Skeletal muscle satellite cell (primary cell): ENCODE results near the gene ZNF33A. TPM values are rescaled to one million over a fixed set of nuclear protein-coding genes. Genes with fewer than 3 reads are reported as not detected.
"Not testable (repeated sequence)": the region's sequence is repeated elsewhere in the genome, so short reads cannot be mapped to it uniquely, and the experiment has no call there.

Source experiments
- H3K27me3 ChIP-seq: 2 replicates; pipeline ENCODE4 v1.7.0; 2013; ENCODE audit warnings: low read length; ENCODE audit not compliant: control insufficient read depth, insufficient read depth
- H3K36me3 ChIP-seq: 2 replicates; pipeline ENCODE4 v1.7.0; 2013; ENCODE audit warnings: mild to moderate bottlenecking, control low read depth, low read length; ENCODE audit not compliant: insufficient read depth
- H3K4me1 ChIP-seq: 2 replicates; pipeline ENCODE4 v1.7.0; 2013; ENCODE audit warnings: low read length; ENCODE audit not compliant: control insufficient read depth, insufficient read depth
- H3K4me2 ChIP-seq: 2 replicates; pipeline ENCODE4 v1.7.0; 2013; ENCODE audit warnings: mild to moderate bottlenecking, low read length
- H3K4me3 ChIP-seq: 2 replicates; pipeline ENCODE4 v1.7.0; 2013; ENCODE audit warnings: low read length
- H3K9ac ChIP-seq: 2 replicates; pipeline ENCODE4 v1.7.0; 2013; ENCODE audit warnings: mild to moderate bottlenecking, low read depth, low read length, moderate library complexity
- H3K9me3 ChIP-seq: replicated peaks from 2 replicates; pipeline ENCODE4 v1.7.0; 2013; ENCODE audit warnings: mild to moderate bottlenecking, control low read depth, low read length
- total RNA-seq: library from RNA; depleted of rRNA; stranded (reverse); fragments of >200 nt; gene quantifications from 2 replicates; pipeline ENCODE4 v1.2.3, GENCODE V29; 2012; rRNA removed

Gene ZNF33A
- total RNA-seq = 4.6 and 7.4 TPM in 2 replicates

GRCh38 chr10:38010119-38010903, at the start of gene ZNF33A:
TSS of gene ZNF33A (plus strand) at chr10:38010675. CDS start at chr10:38012342, 1,667 bp downstream.
- Histone ChIP-seq H3K9me3 (no peaks in the 10 kb centered on the region), H3K36me3 (peaks cover 3% of the 10 kb centered on the region), H3K9ac (peak within 1 kb of the TSS; percentile 83), H3K4me2 (peak within 1 kb of the TSS; percentile 91), H3K4me1 (no peaks in the 10 kb centered on the region), H3K27me3 (no peaks in the 10 kb centered on the region), H3K4me3 (peak within 1 kb of the TSS; percentile 80)

- no peaks in the 10 kb centered on the region for H3K9me3 ChIP-seq
- H3K36me3 ChIP-seq = peaks cover 18% of the 10 kb centered on the region
- H3K27me3 ChIP-seq = no peaks in the 10 kb centered on the region
- no peak overlapping the region for H3K4me3 ChIP-seq
- H3K9ac ChIP-seq = no peak overlapping the region
- H3K4me1 ChIP-seq = no peaks in the 10 kb centered on the region
- H3K4me2 ChIP-seq = no peak overlapping the region
These were observed 45.5 kb upstream of the ZNF33A start for GRCh38 chr10:37965006-37965405.

GRCh38 chr10:37972396-37972795, 38.1 kb upstream of the ZNF33A start:
- Histone ChIP-seq H3K36me3 (peaks cover 2% of the 10 kb centered on the region), H3K4me2 (no peak overlapping the region), H3K4me3 (no peak overlapping the region), H3K9ac (no peak overlapping the region), H3K4me1 (peaks cover 11% of the 10 kb centered on the region), H3K27me3 (no peaks in the 10 kb centered on the region), H3K9me3 (no peaks in the 10 kb centered on the region)

- peak overlapping the region; percentile 94 for H3K9ac ChIP-seq
- no peaks in the 10 kb centered on the region for H3K27me3 ChIP-seq
- H3K36me3 ChIP-seq = no peaks in the 10 kb centered on the region
- H3K4me1 ChIP-seq = peaks cover 11% of the 10 kb centered on the region
- peak overlapping the region; percentile 78 for H3K4me3 ChIP-seq
- H3K9me3 ChIP-seq = no peaks in the 10 kb centered on the region
- H3K4me2 ChIP-seq = peak overlapping the region; percentile 89
These were observed 35.0 kb upstream of the ZNF33A start for GRCh38 chr10:37975401-37975991.

- Histone ChIP-seq H3K4me1 (peaks cover 11% of the 10 kb centered on the region), H3K4me3 (peak within 1 kb of the TSS; percentile 78), H3K27me3 (no peaks in the 10 kb centered on the region), H3K4me2 (peak within 1 kb of the TSS; percentile 89), H3K9me3 (no peaks in the 10 kb centered on the region), H3K9ac (peak within 1 kb of the TSS; percentile 94), H3K36me3 (no peaks in the 10 kb centered on the region)
These were observed 34.2 kb upstream of the ZNF33A start, which contains the start of gene ZNF25 for GRCh38 chr10:37976091-37976879. TSS of gene ZNF25 (minus strand) at chr10:37976647. CDS start at chr10:37971722, 4,925 bp downstream.

GRCh38 chr10:37976880-37977203, 33.6 kb upstream of the ZNF33A start:
- Histone ChIP-seq H3K9me3 (no peaks in the 10 kb centered on the region), H3K36me3 (no peaks in the 10 kb centered on the region), H3K4me2 (peak overlapping the region; percentile 89), H3K27me3 (no peaks in the 10 kb centered on the region), H3K4me3 (peak overlapping the region; percentile 78), H3K4me1 (peaks cover 11% of the 10 kb centered on the region), H3K9ac (peak overlapping the region; percentile 57)

GRCh38 chr10:37991655-37992054, 18.8 kb upstream of the ZNF33A start:
- no peaks in the 10 kb centered on the region for H3K36me3 ChIP-seq
- no peaks in the 10 kb centered on the region for H3K9me3 ChIP-seq
- H3K9ac ChIP-seq = no peak overlapping the region
- no peaks in the 10 kb centered on the region for H3K4me1 ChIP-seq
- H3K4me2 ChIP-seq = no peak overlapping the region
- no peak overlapping the region for H3K4me3 ChIP-seq
- H3K27me3 ChIP-seq = no peaks in the 10 kb centered on the region

- Histone ChIP-seq H3K36me3 (no peaks in the 10 kb centered on the region), H3K9me3 (no peaks in the 10 kb centered on the region), H3K4me1 (no peaks in the 10 kb centered on the region), H3K27me3 (no peaks in the 10 kb centered on the region), H3K4me2 (no peak overlapping the region), H3K4me3 (no peak overlapping the region), H3K9ac (no peak overlapping the region)
These were observed 18.4 kb upstream of the ZNF33A start for GRCh38 chr10:37992083-37992482.

GRCh38 chr10:37998920-37999319, 11.6 kb upstream of the ZNF33A start:
- not testable (repeated sequence) for H3K4me2 ChIP-seq, H3K9ac ChIP-seq, H3K27me3 ChIP-seq, H3K36me3 ChIP-seq, H3K9me3 ChIP-seq, H3K4me3 ChIP-seq, H3K4me1 ChIP-seq

GRCh38 chr10:38000474-38000873, 10.0 kb upstream of the ZNF33A start:
- H3K27me3 ChIP-seq, H3K4me2 ChIP-seq, H3K9ac ChIP-seq, H3K4me1 ChIP-seq, H3K36me3 ChIP-seq, H3K9me3 ChIP-seq, H3K4me3 ChIP-seq: not testable (repeated sequence)

- Histone ChIP-seq H3K4me2 (no peak overlapping the region), H3K27me3 (no peaks in the 10 kb centered on the region), H3K4me1 (no peaks in the 10 kb centered on the region), H3K9me3 (no peaks in the 10 kb centered on the region), H3K36me3 (no peaks in the 10 kb centered on the region), H3K4me3 (no peak overlapping the region), H3K9ac (no peak overlapping the region)
These were observed 7.4 kb upstream of the ZNF33A start for GRCh38 chr10:38003026-38003425.
